SK-N-SH treated with all-trans-retinoic acid at 6 μM for 48 hours (cell line): ENCODE results near the gene EMX2.

ENCODE experiments used
- ATAC-seq: fragments of 200-7000 bp; cut with Tn5 transposase; 3 replicates; pipeline ENCODE4 v1.9.1; 2020; ENCODE audit warnings: mild to moderate bottlenecking, moderate library complexity
- ARNTL ChIP-seq: fragments of 450-650 bp; formaldehyde crosslinking; IDR thresholded peaks from 2 replicates; pipeline ENCODE4 v1.5.0; 2020; ENCODE audit warnings: low read depth, mild to moderate bottlenecking, moderate library complexity, borderline replicate concordance
- BACH2 ChIP-seq: fragments of 250-450 bp; sonication (Bioruptor Pico); IDR thresholded peaks from 2 replicates; pipeline ENCODE4 v1.9.0; 2021; ENCODE audit warnings: mild to moderate bottlenecking, borderline replicate concordance
- CSDC2 ChIP-seq: fragments of 250-450 bp; sonication (Bioruptor Pico); IDR thresholded peaks from 2 replicates; pipeline ENCODE4 v1.5.0; 2020; ENCODE audit warnings: mild to moderate bottlenecking, moderate library complexity
- ESRRG ChIP-seq: fragments of 250-450 bp; sonication (Bioruptor Pico); IDR thresholded peaks from 2 replicates; pipeline ENCODE4 v1.6.1; 2021; ENCODE audit warnings: mild to moderate bottlenecking
- GLIS3 ChIP-seq: fragments of 250-450 bp; sonication (Bioruptor Pico); IDR thresholded peaks from 2 replicates; pipeline ENCODE4 v1.5.0; 2020; ENCODE audit warnings: mild to moderate bottlenecking, moderate library complexity
- ISL1 ChIP-seq: fragments of 250-450 bp; sonication (Bioruptor Pico); IDR thresholded peaks from 2 replicates; pipeline ENCODE4 v2.1.2; 2022; ENCODE audit warnings: mild to moderate bottlenecking, moderate library complexity
- PPARA ChIP-seq: fragments of 250-450 bp; sonication (Bioruptor Pico); IDR thresholded peaks from 2 replicates; pipeline ENCODE4 v1.5.0; 2020; ENCODE audit warnings: mild to moderate bottlenecking, borderline replicate concordance
- RARB ChIP-seq: fragments of 250-450 bp; sonication (Bioruptor Pico); IDR thresholded peaks from 2 replicates; pipeline ENCODE4 v1.8.0; 2021; ENCODE audit warnings: mild to moderate bottlenecking, moderate library complexity
- SNAI2 ChIP-seq: fragments of 250-450 bp; sonication (Bioruptor Pico); IDR thresholded peaks from 2 replicates; pipeline ENCODE4 v1.5.0; 2020; ENCODE audit warnings: mild to moderate bottlenecking, moderate library complexity
- TCF4 ChIP-seq: fragments of 250-450 bp; sonication (Bioruptor Pico); IDR thresholded peaks from 2 replicates; pipeline ENCODE4 v1.8.0; 2021; ENCODE audit warnings: mild to moderate bottlenecking, moderate library complexity, borderline replicate concordance
- TOX ChIP-seq: fragments of 250-450 bp; sonication (Bioruptor Pico); IDR thresholded peaks from 2 replicates; pipeline ENCODE4 v1.8.0; 2021; ENCODE audit warnings: mild to moderate bottlenecking, moderate library complexity, borderline replicate concordance
- ZC3H10 ChIP-seq: fragments of 250-450 bp; sonication (Bioruptor Pico); IDR thresholded peaks from 2 replicates; pipeline ENCODE4 v1.5.1; 2021; ENCODE audit warnings: mild to moderate bottlenecking, moderate library complexity
- ZFP3 ChIP-seq: fragments of 250-450 bp; sonication (Bioruptor Pico); IDR thresholded peaks from 2 replicates; pipeline ENCODE4 v1.5.0; 2020; ENCODE audit warnings: mild to moderate bottlenecking, moderate library complexity
- ZFP30 ChIP-seq: fragments of 450-650 bp; formaldehyde crosslinking; IDR thresholded peaks from 2 replicates; pipeline ENCODE4 v1.5.0; 2022; ENCODE audit warnings: mild to moderate bottlenecking, moderate library complexity
- ZNF565 ChIP-seq: fragments of 450-650 bp; formaldehyde crosslinking; conservative IDR thresholded peaks from 2 replicates; pipeline ENCODE4 v1.5.0; 2020; ENCODE audit warnings: low read depth, mild to moderate bottlenecking, moderate library complexity
- ZNF70 ChIP-seq: fragments of 450-650 bp; formaldehyde crosslinking; IDR thresholded peaks from 2 replicates; pipeline ENCODE4 v1.5.0; 2020; ENCODE audit warnings: mild to moderate bottlenecking, moderate library complexity
- ZNF8 ChIP-seq: fragments of 450-650 bp; formaldehyde crosslinking; IDR thresholded peaks from 2 replicates; pipeline ENCODE4 v1.5.0; 2020; ENCODE audit warnings: mild to moderate bottlenecking, moderate library complexity
- TF ChIP-seq, protein P1 (sequence below): fragments of 250-450 bp; sonication (Bioruptor Pico); IDR thresholded peaks from 2 replicates; pipeline ENCODE4 v1.8.0; 2020; ENCODE audit warnings: mild to moderate bottlenecking, moderate library complexity, borderline replicate concordance
- TF ChIP-seq, protein P2 (sequence below): fragments of 250-450 bp; sonication (Bioruptor Pico); IDR thresholded peaks from 2 replicates; pipeline ENCODE4 v1.8.0; 2021; ENCODE audit warnings: low read depth, mild to moderate bottlenecking, moderate library complexity, borderline replicate concordance
- TF ChIP-seq, protein P3 (sequence below): fragments of 250-450 bp; sonication (Bioruptor Pico); IDR thresholded peaks from 2 replicates; pipeline ENCODE4 v1.5.1; 2020; ENCODE audit warnings: low read depth, mild to moderate bottlenecking, moderate library complexity
- TF ChIP-seq, protein P4 (sequence below): fragments of 250-450 bp; sonication (Bioruptor Pico); IDR thresholded peaks from 2 replicates; pipeline ENCODE4 v1.5.1; 2021; ENCODE audit warnings: mild to moderate bottlenecking, moderate library complexity

The EMX2 gene

DNA sequence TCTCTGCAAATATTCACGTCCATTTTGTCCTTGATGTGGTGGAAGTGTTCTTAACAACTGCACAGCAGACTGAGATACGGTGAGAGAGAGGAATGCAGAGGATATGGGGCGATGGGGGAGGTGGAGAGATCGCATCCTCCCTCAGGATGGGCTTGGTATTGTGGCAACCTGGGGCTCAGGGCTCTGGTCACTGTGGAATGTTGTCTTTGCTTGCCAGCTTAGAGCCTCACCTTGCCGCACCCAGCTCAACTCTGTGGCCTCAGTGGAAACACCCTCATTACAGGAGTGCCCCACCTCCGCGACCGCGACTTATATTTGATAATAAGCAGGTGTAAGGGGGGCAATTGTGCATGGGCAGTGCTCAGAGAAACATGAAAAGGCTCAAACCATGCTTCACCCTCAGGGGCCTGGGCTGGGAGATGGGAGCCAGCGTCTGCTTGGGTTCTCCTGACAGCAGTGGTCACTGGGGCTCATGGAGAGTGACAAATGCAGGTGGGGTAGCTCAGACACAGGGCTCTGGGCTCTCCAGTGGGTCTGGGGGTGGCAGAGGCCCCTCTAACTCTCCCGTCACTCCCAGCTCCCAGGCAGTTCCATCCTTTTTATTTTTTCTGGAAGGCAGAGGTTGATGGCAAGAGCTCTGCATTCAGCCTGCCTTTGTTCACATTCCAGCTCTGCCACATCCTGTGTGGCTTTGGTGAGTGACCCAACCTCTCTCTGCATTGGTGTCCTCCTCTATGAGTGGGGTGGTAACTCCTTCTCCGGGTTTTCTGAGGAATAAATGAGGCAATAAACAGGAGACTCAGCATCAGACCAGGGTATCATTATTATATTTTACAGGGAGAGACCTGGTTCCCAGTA, 43.1 kb upstream of the EMX2 start:
- no peak for ATAC-seq
- TF ChIP-seq TCF4: no peak
- TF ChIP-seq, protein P1, sequence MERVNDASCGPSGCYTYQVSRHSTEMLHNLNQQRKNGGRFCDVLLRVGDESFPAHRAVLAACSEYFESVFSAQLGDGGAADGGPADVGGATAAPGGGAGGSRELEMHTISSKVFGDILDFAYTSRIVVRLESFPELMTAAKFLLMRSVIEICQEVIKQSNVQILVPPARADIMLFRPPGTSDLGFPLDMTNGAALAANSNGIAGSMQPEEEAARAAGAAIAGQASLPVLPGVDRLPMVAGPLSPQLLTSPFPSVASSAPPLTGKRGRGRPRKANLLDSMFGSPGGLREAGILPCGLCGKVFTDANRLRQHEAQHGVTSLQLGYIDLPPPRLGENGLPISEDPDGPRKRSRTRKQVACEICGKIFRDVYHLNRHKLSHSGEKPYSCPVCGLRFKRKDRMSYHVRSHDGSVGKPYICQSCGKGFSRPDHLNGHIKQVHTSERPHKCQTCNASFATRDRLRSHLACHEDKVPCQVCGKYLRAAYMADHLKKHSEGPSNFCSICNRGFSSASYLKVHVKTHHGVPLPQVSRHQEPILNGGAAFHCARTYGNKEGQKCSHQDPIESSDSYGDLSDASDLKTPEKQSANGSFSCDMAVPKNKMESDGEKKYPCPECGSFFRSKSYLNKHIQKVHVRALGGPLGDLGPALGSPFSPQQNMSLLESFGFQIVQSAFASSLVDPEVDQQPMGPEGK (CRISPR knock-in tag): no peak
- no peak for TF ChIP-seq ZFP30 (CRISPR knock-in tag)
- TF ChIP-seq ISL1 (CRISPR knock-in tag): no peak
- TF ChIP-seq, protein P2, sequence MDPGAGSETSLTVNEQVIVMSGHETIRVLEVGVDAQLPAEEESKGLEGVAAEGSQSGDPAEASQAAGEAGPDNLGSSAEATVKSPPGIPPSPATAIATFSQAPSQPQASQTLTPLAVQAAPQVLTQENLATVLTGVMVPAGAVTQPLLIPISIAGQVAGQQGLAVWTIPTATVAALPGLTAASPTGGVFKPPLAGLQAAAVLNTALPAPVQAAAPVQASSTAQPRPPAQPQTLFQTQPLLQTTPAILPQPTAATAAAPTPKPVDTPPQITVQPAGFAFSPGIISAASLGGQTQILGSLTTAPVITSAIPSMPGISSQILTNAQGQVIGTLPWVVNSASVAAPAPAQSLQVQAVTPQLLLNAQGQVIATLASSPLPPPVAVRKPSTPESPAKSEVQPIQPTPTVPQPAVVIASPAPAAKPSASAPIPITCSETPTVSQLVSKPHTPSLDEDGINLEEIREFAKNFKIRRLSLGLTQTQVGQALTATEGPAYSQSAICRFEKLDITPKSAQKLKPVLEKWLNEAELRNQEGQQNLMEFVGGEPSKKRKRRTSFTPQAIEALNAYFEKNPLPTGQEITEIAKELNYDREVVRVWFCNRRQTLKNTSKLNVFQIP (CRISPR knock-in tag): no peak
- TF ChIP-seq ZNF70: no peak
- TF ChIP-seq, protein P3, sequence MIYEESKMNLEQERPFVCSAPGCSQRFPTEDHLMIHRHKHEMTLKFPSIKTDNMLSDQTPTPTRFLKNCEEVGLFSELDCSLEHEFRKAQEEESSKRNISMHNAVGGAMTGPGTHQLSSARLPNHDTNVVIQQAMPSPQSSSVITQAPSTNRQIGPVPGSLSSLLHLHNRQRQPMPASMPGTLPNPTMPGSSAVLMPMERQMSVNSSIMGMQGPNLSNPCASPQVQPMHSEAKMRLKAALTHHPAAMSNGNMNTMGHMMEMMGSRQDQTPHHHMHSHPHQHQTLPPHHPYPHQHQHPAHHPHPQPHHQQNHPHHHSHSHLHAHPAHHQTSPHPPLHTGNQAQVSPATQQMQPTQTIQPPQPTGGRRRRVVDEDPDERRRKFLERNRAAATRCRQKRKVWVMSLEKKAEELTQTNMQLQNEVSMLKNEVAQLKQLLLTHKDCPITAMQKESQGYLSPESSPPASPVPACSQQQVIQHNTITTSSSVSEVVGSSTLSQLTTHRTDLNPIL (CRISPR knock-in tag): no peak
- TF ChIP-seq TOX (CRISPR knock-in tag): no peak
- no peak for TF ChIP-seq ESRRG (CRISPR knock-in tag)
- TF ChIP-seq SNAI2 (CRISPR knock-in tag): no peak
- TF ChIP-seq GLIS3 (CRISPR knock-in tag): no peak
- TF ChIP-seq ARNTL: no peak
- TF ChIP-seq ZC3H10 (CRISPR knock-in tag): no peak
- no peak for TF ChIP-seq BACH2 (CRISPR knock-in tag)
- no peak for TF ChIP-seq ZNF8

DNA sequence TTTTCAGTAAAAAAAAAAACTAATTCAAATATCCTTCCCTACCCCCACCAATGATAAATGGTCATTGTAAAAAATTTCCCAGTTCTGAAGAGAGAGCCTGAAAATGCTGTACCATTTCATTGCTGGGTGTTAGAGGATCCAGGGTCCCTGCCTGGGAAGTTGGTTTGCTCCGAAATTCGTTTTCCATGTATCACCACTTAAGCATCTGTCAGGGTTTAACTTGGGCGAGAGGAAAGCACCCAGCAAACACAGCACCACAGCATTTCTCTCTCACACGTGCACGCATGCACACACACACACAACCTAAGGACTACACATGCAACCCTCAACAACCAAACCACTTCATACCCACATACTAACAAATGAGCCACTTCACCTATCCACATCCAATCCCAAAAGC, 42.1 kb upstream of the EMX2 start:
- TF ChIP-seq GLIS3 (CRISPR knock-in tag): no peak
- TF ChIP-seq TOX (CRISPR knock-in tag): no peak
- no peak for TF ChIP-seq RARB (CRISPR knock-in tag)
- no peak for TF ChIP-seq ZFP30 (CRISPR knock-in tag)
- no peak for TF ChIP-seq ZNF565
- no peak for TF ChIP-seq ISL1 (CRISPR knock-in tag)
- TF ChIP-seq ZFP3 (CRISPR knock-in tag): no peak
- TF ChIP-seq BACH2 (CRISPR knock-in tag): no peak
- TF ChIP-seq, protein P4, sequence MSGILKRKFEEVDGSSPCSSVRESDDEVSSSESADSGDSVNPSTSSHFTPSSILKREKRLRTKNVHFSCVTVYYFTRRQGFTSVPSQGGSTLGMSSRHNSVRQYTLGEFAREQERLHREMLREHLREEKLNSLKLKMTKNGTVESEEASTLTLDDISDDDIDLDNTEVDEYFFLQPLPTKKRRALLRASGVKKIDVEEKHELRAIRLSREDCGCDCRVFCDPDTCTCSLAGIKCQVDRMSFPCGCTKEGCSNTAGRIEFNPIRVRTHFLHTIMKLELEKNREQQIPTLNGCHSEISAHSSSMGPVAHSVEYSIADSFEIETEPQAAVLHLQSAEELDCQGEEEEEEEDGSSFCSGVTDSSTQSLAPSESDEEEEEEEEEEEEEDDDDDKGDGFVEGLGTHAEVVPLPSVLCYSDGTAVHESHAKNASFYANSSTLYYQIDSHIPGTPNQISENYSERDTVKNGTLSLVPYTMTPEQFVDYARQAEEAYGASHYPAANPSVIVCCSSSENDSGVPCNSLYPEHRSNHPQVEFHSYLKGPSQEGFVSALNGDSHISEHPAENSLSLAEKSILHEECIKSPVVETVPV (CRISPR knock-in tag): no peak
- TF ChIP-seq, protein P3 (CRISPR knock-in tag): no peak
- no peak for TF ChIP-seq SNAI2 (CRISPR knock-in tag)
- TF ChIP-seq CSDC2 (CRISPR knock-in tag): no peak
- TF ChIP-seq PPARA (CRISPR knock-in tag): no peak
- TF ChIP-seq ZNF8: no peak
- no peak for TF ChIP-seq ARNTL
- TF ChIP-seq ZNF70: no peak
- TF ChIP-seq, protein P2 (CRISPR knock-in tag): no peak
- no peak for ATAC-seq
